HEK293 (cell line): ENCODE data around the gene RELT.

Experiments
- CTCF ChIA-PET: fragments of 350-600 bp; formaldehyde crosslinking; extraction: SDS; loops from one replicate; lab custom pipeline; 2021; ENCODE audit warnings: antibody characterized with exemption; lab: Yijun Ruan, JAX
- POLR2A ChIA-PET: fragments of 300-600 bp; formaldehyde crosslinking; extraction: SDS; loops from one replicate; lab custom pipeline; 2020; ENCODE audit warnings: antibody characterized with exemption, inconsistent platforms; lab: Yijun Ruan, JAX
- H3K27ac ChIP-seq: fragments of 200-500 bp; sonication (Bioruptor generic); 2 replicates; pipeline ENCODE4 v1.5.1; 2014; ENCODE audit warnings: low read depth, low read length, control low read depth, inconsistent platforms; ENCODE audit errors: extremely low read depth
- H3K36me3 ChIP-seq, 2 experiments: fragments of 200-500 bp in 1 of 2; sonication (Bioruptor generic) in 1 of 2; 1 replicate in 1 of 2; 2 replicates in 1 of 2; pipeline ENCODE4 v1.5.1; 2014 to 2017; ENCODE audit warnings: inconsistent platforms in 2 of 2, low read length in 2 of 2; ENCODE audit not compliant: control insufficient read depth in 2 of 2, insufficient read depth in 1 of 2
- H3K4me1 ChIP-seq: fragments of 200-500 bp; sonication (Bioruptor generic); 2 replicates; pipeline ENCODE4 v1.5.1; 2014; ENCODE audit warnings: mild to moderate bottlenecking, low read length, inconsistent platforms; ENCODE audit not compliant: control insufficient read depth, insufficient read depth
- H3K4me3 ChIP-seq: 2 replicates; pipeline ENCODE4 v1.5.1; 2011; ENCODE audit warnings: low read depth, mild to moderate bottlenecking, control low read depth, low read length, moderate library complexity
- H3K9me3 ChIP-seq: fragments of 200-500 bp; sonication (Bioruptor generic); 2 replicates; pipeline ENCODE4 v1.5.1; 2014; ENCODE audit warnings: low read depth, low read length, inconsistent platforms; ENCODE audit not compliant: control insufficient read depth, insufficient read depth
- PRDM1 ChIP-seq: fragments of 450-650 bp; formaldehyde crosslinking; IDR thresholded peaks from 2 replicates; pipeline ENCODE4; 2016; ENCODE audit warnings: missing biosample characterization, missing genetic modification characterization
- ZFHX2 ChIP-seq: fragments of 450-650 bp; formaldehyde crosslinking; conservative IDR thresholded peaks from 2 replicates; pipeline ENCODE4 v1.5.1; 2016; ENCODE audit warnings: missing biosample characterization, missing genetic modification characterization
- ZNF398 ChIP-seq: fragments of 450-650 bp; formaldehyde crosslinking; IDR thresholded peaks from 2 replicates; pipeline ENCODE4 v1.5.1; 2017; ENCODE audit warnings: missing biosample characterization, missing genetic modification characterization
- ZNF416 ChIP-seq: fragments of 450-650 bp; formaldehyde crosslinking; IDR thresholded peaks from 2 replicates; pipeline ENCODE4 v1.5.1; 2016; ENCODE audit warnings: missing biosample characterization, missing genetic modification characterization
- ZNF513 ChIP-seq: fragments of 450-650 bp; IDR thresholded peaks from 2 replicates; pipeline ENCODE4 v1.5.1; 2018; ENCODE audit warnings: missing biosample characterization, missing genetic modification characterization
- ZNF530 ChIP-seq: fragments of 450-650 bp; formaldehyde crosslinking; IDR thresholded peaks from 2 replicates; pipeline ENCODE4 v1.5.1; 2016; ENCODE audit warnings: low read depth, missing biosample characterization, missing genetic modification characterization
- ZSCAN23 ChIP-seq: fragments of 450-650 bp; formaldehyde crosslinking; IDR thresholded peaks from 2 replicates; pipeline ENCODE4 v1.5.1; 2016; ENCODE audit warnings: missing biosample characterization, missing genetic modification characterization
- ZSCAN5A ChIP-seq: fragments of 450-650 bp; formaldehyde crosslinking; IDR thresholded peaks from 2 replicates; pipeline ENCODE4 v1.5.1; 2016; ENCODE audit warnings: missing biosample characterization, missing genetic modification characterization
- TF ChIP-seq, protein P1 (sequence below): fragments of 450-650 bp; formaldehyde crosslinking; IDR thresholded peaks from 2 replicates; pipeline ENCODE4 v1.5.1; 2016; ENCODE audit warnings: missing biosample characterization, missing genetic modification characterization
- TF ChIP-seq, protein P2 (sequence below): fragments of 450-650 bp; formaldehyde crosslinking; IDR thresholded peaks from 2 replicates; pipeline ENCODE4 v1.5.1; 2016; ENCODE audit warnings: missing biosample characterization, missing genetic modification characterization

RELT gene

GRCh38 chr11:73359341-73359740 lies 16.9 kb upstream of the RELT start:
- Histone ChIP-seq H3K4me3 (no peak overlapping the region), H3K36me3 (peaks cover 0 to 45% of the 10 kb centered on the region in 2 experiments; a peak in 1 of 3 replicates), H3K9me3 (no peaks in the 10 kb centered on the region), H3K27ac (no peak overlapping the region), H3K4me1 (no peaks in the 10 kb centered on the region)
- CTCF ChIA-PET: interaction anchor here (0.5 to 3.1 kb wide), 6 partner anchors 8 to 570 kb away, joined by 3 to 37 read pairs (median 5); no protein-coding TSS in a partner anchor
- POLR2A ChIA-PET: no interaction called here
- TF ChIP-seq ZSCAN5A (tag by site-specific recombination): no peak
- TF ChIP-seq ZFHX2 (tag by site-specific recombination): peak; percentile 27; the same call in 1 of the 2 replicates
- TF ChIP-seq, protein P1, sequence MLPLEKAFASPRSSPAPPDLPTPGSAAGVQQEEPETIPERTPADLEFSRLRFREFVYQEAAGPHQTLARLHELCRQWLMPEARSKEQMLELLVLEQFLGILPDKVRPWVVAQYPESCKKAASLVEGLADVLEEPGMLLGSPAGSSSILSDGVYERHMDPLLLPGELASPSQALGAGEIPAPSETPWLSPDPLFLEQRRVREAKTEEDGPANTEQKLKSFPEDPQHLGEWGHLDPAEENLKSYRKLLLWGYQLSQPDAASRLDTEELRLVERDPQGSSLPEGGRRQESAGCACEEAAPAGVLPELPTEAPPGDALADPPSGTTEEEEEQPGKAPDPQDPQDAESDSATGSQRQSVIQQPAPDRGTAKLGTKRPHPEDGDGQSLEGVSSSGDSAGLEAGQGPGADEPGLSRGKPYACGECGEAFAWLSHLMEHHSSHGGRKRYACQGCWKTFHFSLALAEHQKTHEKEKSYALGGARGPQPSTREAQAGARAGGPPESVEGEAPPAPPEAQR (tag by site-specific recombination): no peak
- TF ChIP-seq ZSCAN23 (tag by site-specific recombination): no peak

GRCh38 chr11:73359930-73360742 lies 16.1 kb upstream of the RELT start:
- no peak overlapping the region for H3K4me3 ChIP-seq
- H3K36me3 ChIP-seq: peaks cover 0 to 53% of the 10 kb centered on the region in 2 experiments; a peak in 1 of 3 replicates
- H3K9me3 ChIP-seq: no peaks in the 10 kb centered on the region
- TF ChIP-seq ZNF416: no peak
- TF ChIP-seq, protein P2, sequence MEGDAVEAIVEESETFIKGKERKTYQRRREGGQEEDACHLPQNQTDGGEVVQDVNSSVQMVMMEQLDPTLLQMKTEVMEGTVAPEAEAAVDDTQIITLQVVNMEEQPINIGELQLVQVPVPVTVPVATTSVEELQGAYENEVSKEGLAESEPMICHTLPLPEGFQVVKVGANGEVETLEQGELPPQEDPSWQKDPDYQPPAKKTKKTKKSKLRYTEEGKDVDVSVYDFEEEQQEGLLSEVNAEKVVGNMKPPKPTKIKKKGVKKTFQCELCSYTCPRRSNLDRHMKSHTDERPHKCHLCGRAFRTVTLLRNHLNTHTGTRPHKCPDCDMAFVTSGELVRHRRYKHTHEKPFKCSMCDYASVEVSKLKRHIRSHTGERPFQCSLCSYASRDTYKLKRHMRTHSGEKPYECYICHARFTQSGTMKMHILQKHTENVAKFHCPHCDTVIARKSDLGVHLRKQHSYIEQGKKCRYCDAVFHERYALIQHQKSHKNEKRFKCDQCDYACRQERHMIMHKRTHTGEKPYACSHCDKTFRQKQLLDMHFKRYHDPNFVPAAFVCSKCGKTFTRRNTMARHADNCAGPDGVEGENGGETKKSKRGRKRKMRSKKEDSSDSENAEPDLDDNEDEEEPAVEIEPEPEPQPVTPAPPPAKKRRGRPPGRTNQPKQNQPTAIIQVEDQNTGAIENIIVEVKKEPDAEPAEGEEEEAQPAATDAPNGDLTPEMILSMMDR (tag by site-specific recombination): peak; percentile 53; the same call in 1 of the 2 replicates
- H3K4me1 ChIP-seq: no peaks in the 10 kb centered on the region
- H3K27ac ChIP-seq: no peak overlapping the region
- CTCF ChIA-PET: interaction anchor here (0.8 to 3.1 kb wide), 12 partner anchors 8 to 301 kb away, joined by 3 to 37 read pairs (median 8); no protein-coding TSS in a partner anchor
- POLR2A ChIA-PET: interaction anchor here (1.1 kb wide), 1 partner anchor 301 kb away, joined by 3 read pairs; no protein-coding TSS in a partner anchor

- ChIA-PET CTCF (interaction anchor here (0.8 to 3.1 kb wide), 12 partner anchors 9 to 300 kb away, joined by 3 to 37 read pairs (median 8); no protein-coding TSS in a partner anchor), POLR2A (interaction anchor here (1.1 kb wide), 1 partner anchor 300 kb away, joined by 3 read pairs; no protein-coding TSS in a partner anchor)
- Histone ChIP-seq H3K4me3 (no peak overlapping the region), H3K9me3 (no peaks in the 10 kb centered on the region), H3K36me3 (peaks cover 0 to 60% of the 10 kb centered on the region in 2 experiments; a peak in 1 of 3 replicates), H3K4me1 (no peaks in the 10 kb centered on the region), H3K27ac (no peak overlapping the region)
- TF ChIP-seq ZNF398: no peak
- TF ChIP-seq PRDM1 (tag by site-specific recombination): no peak
- TF ChIP-seq ZNF530 (tag by site-specific recombination): no peak
- TF ChIP-seq ZNF513 (tag by site-specific recombination): no peak
Measured at GRCh38 chr11:73360743-73361369, 15.3 kb upstream of the RELT start.
